NCI-H748 treated with DMSO at 0.1 percent for 48 hours (cell line): ENCODE data around the gene DEFB112.

Experiments used
- DNase-seq: peaks from one replicate; lab custom pipeline; 2025; lab: John Stamatoyannopoulos, UW

The DEFB112 gene

DNA sequence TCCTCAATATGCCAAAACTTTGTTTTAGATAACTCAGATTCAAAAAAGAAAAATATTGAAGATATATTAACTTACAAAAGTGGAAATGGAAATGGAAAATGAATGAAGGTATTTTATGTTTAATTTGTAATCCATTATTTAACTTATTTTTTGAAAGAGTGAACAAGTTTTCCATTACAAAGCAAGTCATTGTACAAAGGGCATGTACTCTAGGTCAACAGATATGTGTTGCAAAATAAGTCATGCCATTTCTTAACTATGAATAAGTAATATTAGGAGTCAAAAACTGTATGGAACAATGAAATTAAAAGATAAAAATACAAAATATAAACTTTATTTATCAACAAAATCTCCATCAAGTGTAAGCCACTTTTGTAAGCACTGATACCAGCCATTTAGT lies 54.5 kb downstream of the DEFB112 start:
- DNase-seq = no peak
